H1 (cell line): ENCODE results near the gene CCDC116. TPM values are rescaled to one million over a fixed set of nuclear protein-coding genes. Genes with fewer than 3 reads are reported as not detected.

Experiments used
- CTCF ChIA-PET: fragments of 300-600 bp; sonication (Branson Sonifier 250); formaldehyde crosslinking; loops from one replicate; lab custom pipeline; 2021; ENCODE audit not compliant: partially characterized antibody; lab: Charles Lee
- POLR2A ChIA-PET: fragments of 300-600 bp; sonication (Branson Sonifier 250); formaldehyde crosslinking; loops from one replicate; lab custom pipeline; 2021; ENCODE audit warnings: inconsistent platforms; ENCODE audit not compliant: partially characterized antibody; lab: Charles Lee
- DNase-seq, 2 experiments: peaks; one replicate each; pipeline versions ENCODE4 v3.0.0 to v3.0.0-alpha.2; 2010 to 2022; ENCODE audit warnings: low spot score in 2 of 2, low read depth in 1 of 2, mixed read lengths in 1 of 2
- FAIRE-seq: peaks from 2 replicates; lab custom pipeline; 2011; peaks lifted over from hg19 to GRCh38; lab: Jason Lieb, UNC
- H2AFZ ChIP-seq: 2 replicates; pipeline ENCODE4 v1.8.1; 2012; ENCODE audit warnings: low read length, inconsistent platforms
- H2AK5ac ChIP-seq: 2 replicates; pipeline ENCODE4 v1.6.1; 2013; ENCODE audit warnings: low read depth, low read length
- H2BK120ac ChIP-seq: replicated peaks from 2 replicates; pipeline ENCODE3; 2013; ENCODE audit warnings: low read depth, low read length, inconsistent platforms
- H2BK12ac ChIP-seq: 2 replicates; pipeline ENCODE4 v1.6.1; 2013; ENCODE audit warnings: low read depth, low read length
- H2BK15ac ChIP-seq: 2 replicates; pipeline ENCODE4 v1.6.1; 2013; ENCODE audit warnings: low read length
- H2BK20ac ChIP-seq: 2 replicates; pipeline ENCODE4 v1.6.1; 2013; ENCODE audit warnings: low read length
- H2BK5ac ChIP-seq: 2 replicates; pipeline ENCODE4 v1.6.1; 2013; ENCODE audit warnings: low read depth, low read length
- H3K14ac ChIP-seq: 2 replicates; pipeline ENCODE4 v1.6.1; 2013; ENCODE audit warnings: inconsistent platforms; ENCODE audit not compliant: insufficient read length
- H3K18ac ChIP-seq: 2 replicates; pipeline ENCODE4 v1.6.1; 2013; ENCODE audit warnings: low read length; ENCODE audit errors: extremely low read depth
- H3K23ac ChIP-seq: 2 replicates; pipeline ENCODE4 v1.6.1; 2013; ENCODE audit warnings: inconsistent platforms; ENCODE audit not compliant: insufficient read length
- H3K23me2 ChIP-seq: 2 replicates; pipeline ENCODE4 v1.6.1; 2013; ENCODE audit warnings: low read depth, low read length
- H3K27ac ChIP-seq: 2 replicates; pipeline ENCODE4 v1.6.1; 2011; ENCODE audit warnings: low read depth, low read length, inconsistent platforms
- H3K27me3 ChIP-seq, 4 experiments: replicated peaks in 1 of 4; 1 replicate in 1 of 4; 2 replicates in 3 of 4; pipeline versions ENCODE4 v1.6.1 to v1.8.1; 2011 to 2013; ENCODE audit warnings: low read length in 3 of 4, mild to moderate bottlenecking in 3 of 4, inconsistent platforms in 2 of 4, mixed read lengths in 2 of 4, moderate library complexity in 1 of 4; ENCODE audit not compliant: control insufficient read depth in 3 of 4, insufficient read depth in 3 of 4; ENCODE audit errors: extremely low read depth in 1 of 4
- H3K36me3 ChIP-seq, 4 experiments: 2 replicates each; pipeline versions ENCODE4 v1.6.1 to v1.8.1; 2011 to 2013; ENCODE audit warnings: mild to moderate bottlenecking in 4 of 4, low read length in 3 of 4, moderate library complexity in 2 of 4, control low read depth in 1 of 4, inconsistent platforms in 1 of 4; ENCODE audit not compliant: insufficient read depth in 4 of 4, control insufficient read depth in 2 of 4
- H3K4ac ChIP-seq: replicated peaks from 2 replicates; pipeline ENCODE3; 2013; ENCODE audit warnings: low read length, low read depth, mixed read lengths, inconsistent platforms; ENCODE audit not compliant: insufficient read length
- H3K4me1 ChIP-seq, 4 experiments: replicated peaks in 1 of 4; 1 replicate in 1 of 4; 2 replicates in 3 of 4; pipeline versions ENCODE4 v1.6.1 to v1.8.1; 2011 to 2013; ENCODE audit warnings: low read length in 3 of 4, inconsistent platforms in 2 of 4, mixed read lengths in 1 of 4; ENCODE audit not compliant: insufficient read depth in 4 of 4, control insufficient read depth in 3 of 4
- H3K4me2 ChIP-seq, 2 experiments: 2 replicates each; pipeline versions ENCODE4 v1.6.1 to v1.8.1; 2011 to 2013; ENCODE audit warnings: low read depth in 2 of 2, low read length in 2 of 2, control low read depth in 1 of 2, inconsistent platforms in 1 of 2, mild to moderate bottlenecking in 1 of 2; ENCODE audit not compliant: insufficient read depth in 1 of 2
- H3K4me3 ChIP-seq, 4 experiments: fragments of 200-600, 300-600 bp in 1 of 4; sonication (generic), shearing (Covaris generic), sonication (Bioruptor Twin) in 1 of 4; 2 replicates each; pipeline versions ENCODE4 v1.5.1 to v1.8.1; 2011 to 2016; ENCODE audit warnings: low read length in 4 of 4, low read depth in 3 of 4, control low read depth in 2 of 4, inconsistent platforms in 2 of 4, mild to moderate bottlenecking in 2 of 4, mixed read lengths in 1 of 4, moderate library complexity in 1 of 4; ENCODE audit not compliant: insufficient read depth in 2 of 4; ENCODE audit errors: extremely low read depth in 1 of 4
- H3K56ac ChIP-seq: replicated peaks from 2 replicates; pipeline ENCODE3; 2013; ENCODE audit warnings: low read depth, mild to moderate bottlenecking, mixed read lengths, low read length, inconsistent platforms; ENCODE audit not compliant: insufficient read length
- H3K79me1 ChIP-seq: 2 replicates; pipeline ENCODE4 v1.6.1; 2013; ENCODE audit warnings: low read depth, low read length, control low read depth
- H3K79me2 ChIP-seq, 2 experiments: 2 replicates each; pipeline versions ENCODE4 v1.6.1 to v1.8.1; 2012 to 2013; ENCODE audit warnings: low read length in 2 of 2, mild to moderate bottlenecking in 2 of 2, inconsistent platforms in 1 of 2; ENCODE audit not compliant: insufficient read depth in 2 of 2, control insufficient read depth in 1 of 2
- H3K9ac ChIP-seq, 4 experiments: replicated peaks in 1 of 4; 1 replicate in 1 of 4; 2 replicates in 3 of 4; pipeline versions ENCODE4 v1.6.1 to v1.8.1; 2011 to 2013; ENCODE audit warnings: low read depth in 3 of 4, low read length in 3 of 4, control low read depth in 2 of 4, mild to moderate bottlenecking in 2 of 4, moderate library complexity in 2 of 4, inconsistent platforms in 1 of 4; ENCODE audit errors: extremely low read depth in 1 of 4
- H3K9me3 ChIP-seq, 2 experiments: 2 replicates each; pipeline versions ENCODE4 v1.6.1 to v1.8.1; 2012 to 2013; ENCODE audit warnings: mild to moderate bottlenecking in 2 of 2, moderate library complexity in 2 of 2, control low read depth in 1 of 2, inconsistent platforms in 1 of 2, low read depth in 1 of 2, low read length in 1 of 2, mixed read lengths in 1 of 2; ENCODE audit not compliant: insufficient read depth in 2 of 2
- H4K20me1 ChIP-seq, 2 experiments: replicated peaks in 1 of 2; 2 replicates each; pipeline versions ENCODE3 to v1.8.1; 2011 to 2013; ENCODE audit warnings: inconsistent platforms in 2 of 2, low read length in 2 of 2, mild to moderate bottlenecking in 1 of 2; ENCODE audit not compliant: insufficient read depth in 2 of 2, control insufficient read depth in 1 of 2
- H4K5ac ChIP-seq: 2 replicates; pipeline ENCODE4 v1.6.1; 2013; ENCODE audit warnings: low read length, low read depth, mixed read lengths, inconsistent platforms; ENCODE audit not compliant: insufficient read length
- H4K8ac ChIP-seq: 2 replicates; pipeline ENCODE4 v1.8.0; 2013; ENCODE audit warnings: mild to moderate bottlenecking, moderate library complexity, low read length, inconsistent platforms; ENCODE audit not compliant: insufficient read depth; ENCODE audit errors: extremely low read depth
- H4K91ac ChIP-seq: replicated peaks from 2 replicates; pipeline ENCODE3; 2013; ENCODE audit warnings: low read length, mixed read lengths, inconsistent platforms; ENCODE audit not compliant: insufficient read length
- CBX5 ChIP-seq: fragments of 300-800, 300-1000 bp; sonication (generic); IDR thresholded peaks from 2 replicates; pipeline ENCODE4 v1.7.1; 2016; ENCODE audit warnings: antibody characterized with exemption, low read length, low read depth
- EP300 ChIP-seq, 2 experiments: IDR thresholded peaks; 1 replicate in 1 of 2; 2 replicates in 1 of 2; pipeline ENCODE4 v1.6.1; 2011 to 2012; ENCODE audit warnings: low read depth in 2 of 2, low read length in 2 of 2, mild to moderate bottlenecking in 2 of 2, borderline replicate concordance in 1 of 2, inconsistent platforms in 1 of 2, moderate library complexity in 1 of 2
- GABPA ChIP-seq: IDR thresholded peaks from 2 replicates; pipeline ENCODE4 v1.6.1; 2011; ENCODE audit warnings: mild to moderate bottlenecking, low read length, moderate library complexity, borderline replicate concordance; ENCODE audit not compliant: insufficient read depth
- HDAC2 ChIP-seq, 2 experiments: fragments of 300-600 bp in 1 of 2; sonication (generic) in 1 of 2; IDR thresholded peaks; 2 replicates each; pipeline ENCODE4 v1.6.1; 2011 to 2012; ENCODE audit warnings: low read depth in 2 of 2, low read length in 2 of 2, mild to moderate bottlenecking in 2 of 2, moderate library complexity in 2 of 2, borderline replicate concordance in 1 of 2, inconsistent platforms in 1 of 2
- HDAC6 ChIP-seq: IDR thresholded peaks from one replicate; pipeline ENCODE4 v1.7.1; 2012; ENCODE audit warnings: low read depth, mild to moderate bottlenecking, inconsistent platforms, low read length, moderate library complexity
- JUN ChIP-seq: IDR thresholded peaks from 2 replicates; pipeline ENCODE4 v1.6.1; 2011; ENCODE audit warnings: low read depth, mild to moderate bottlenecking, improper control_type of control experiment, low read length
- NANOG ChIP-seq: IDR thresholded peaks from 2 replicates; pipeline ENCODE4 v1.6.1; 2011; ENCODE audit warnings: low read length, low read depth, mild to moderate bottlenecking, inconsistent platforms; ENCODE audit not compliant: insufficient read depth, poor library complexity, severe bottlenecking
- NRF1 ChIP-seq: IDR thresholded peaks from 2 replicates; pipeline ENCODE4 v1.6.1; 2011; ENCODE audit warnings: mild to moderate bottlenecking, low read depth, low read length, improper control_type of control experiment
- POLR2A ChIP-seq, 2 experiments: IDR thresholded peaks; 1 replicate in 1 of 2; 2 replicates in 1 of 2; pipeline ENCODE4 v1.6.1; 2011; ENCODE audit warnings: low read depth in 2 of 2, low read length in 2 of 2, mild to moderate bottlenecking in 2 of 2; ENCODE audit errors: control extremely low read depth in 1 of 2
- RBBP5 ChIP-seq: IDR thresholded peaks from 2 replicates; pipeline ENCODE4 v1.7.1; 2012; ENCODE audit warnings: low read depth, mild to moderate bottlenecking, inconsistent platforms, low read length, moderate library complexity, borderline replicate concordance
- RFX5 ChIP-seq: IDR thresholded peaks from 2 replicates; pipeline ENCODE4 v1.6.1; 2011; ENCODE audit warnings: low read depth, low read length, improper control_type of control experiment, borderline replicate concordance
- YY1 ChIP-seq: IDR thresholded peaks from 2 replicates; pipeline ENCODE4 v1.6.1; 2011; ENCODE audit warnings: low read depth, mild to moderate bottlenecking, low read length
- WGBS, 2 experiments: shearing (Covaris generic) in 1 of 2; methylation state at CpG; one replicate each; pipeline versions ENCODE4 v1.1.6 to v1.1.7; 2013 to 2015; ENCODE audit warnings: low lambda C conversion rate in 2 of 2, mixed read lengths in 2 of 2, inconsistent platforms in 1 of 2, low coverage in 1 of 2, missing lambda C conversion rate in 1 of 2; ENCODE audit not compliant: insufficient replicate concordance in 2 of 2, insufficient coverage in 1 of 2, insufficient read length in 1 of 2; ENCODE audit errors: extremely low coverage in 1 of 2, missing lambda C conversion rate in 1 of 2; 5-methylcytosine and 5-hydroxymethylcytosine counted together
- polyA plus RNA-seq, 7 experiments: library from polyadenylated mRNA; depleted of rRNA in 3 of 7; stranded (reverse) in 5 of 7; unstranded in 2 of 7; fragments of >200 nt in 5 of 7; fragments of 200-250 nt in 2 of 7; gene quantifications; 1 replicate in 5 of 7; 2 replicates in 1 of 7; 4 replicates in 1 of 7; pipeline versions ENCODE4 v1.2.1 to v1.2.3, GENCODE V29; 2011 to 2013; ENCODE audit warnings: missing spikeins in 2 of 7, mixed read lengths in 2 of 7
- total RNA-seq: library from RNA; stranded (reverse); fragmentation: NEBNext Ultra II Directional; extraction: Animal tissue kit (Norgen Biotek cat#: 25700); gene quantifications from 2 replicates; pipeline ENCODE4 v1.2.1, GENCODE V29; 2021
- TF ChIP-seq, protein P1 (sequence below): IDR thresholded peaks from 2 replicates; pipeline ENCODE4 v1.6.1; 2012; ENCODE audit warnings: inconsistent platforms

CCDC116 gene
- total and polyA plus RNA-seq, 2 of the 8 experiments (the other 6 are each of a cell fraction or from before 2014, with no cell fraction given), result 0.08 TPM; not detected in 1

DNA sequence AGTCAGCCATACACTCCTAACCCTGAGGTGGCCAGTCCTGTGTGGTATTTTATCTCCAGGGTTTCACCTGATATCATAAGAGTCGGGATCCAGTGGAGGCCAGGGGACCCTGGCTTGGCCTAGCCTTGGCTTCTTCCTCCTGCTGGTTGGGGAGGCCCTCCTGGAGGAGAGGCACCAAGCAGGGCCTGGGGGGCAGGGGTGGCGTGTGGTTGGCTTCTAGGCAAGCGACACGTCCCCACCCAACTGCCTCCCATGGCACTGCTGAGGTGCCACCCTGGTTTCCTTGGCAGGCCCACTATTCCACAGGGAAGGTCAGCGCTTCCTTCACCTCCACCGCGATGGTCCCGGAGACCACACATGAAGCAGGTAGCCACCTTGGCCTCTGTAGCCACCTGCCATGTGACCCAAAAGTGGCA, 53.6 kb downstream of the CCDC116 start:
- Histone ChIP-seq H4K8ac (no peak overlapping the region), H3K4me1 (no peaks in the 10 kb centered on the region), H2AFZ (no peak overlapping the region), H2BK20ac (no peak overlapping the region), H3K9ac (no peak overlapping the region), H3K56ac (no peak overlapping the region), H3K9me3 (no peaks in the 10 kb centered on the region), H2BK5ac (no peak overlapping the region), H4K91ac (no peak overlapping the region), H4K5ac (no peak overlapping the region), H3K18ac (no peak overlapping the region), H3K23me2 (0 out of 2 replicates have a peak, but pooled peaks cover 2% of the 10 kb centered on the region), H3K23ac (no peak overlapping the region), H3K4me3 (no peak overlapping the region), H3K14ac (no peak overlapping the region), H3K4ac (no peak overlapping the region), H2BK15ac (no peak overlapping the region), H3K27me3 (no peaks in the 10 kb centered on the region), H2BK120ac (no peak overlapping the region), H3K4me2 (no peak overlapping the region), H3K36me3 (peaks cover 0 to 5% (median under 1%) of the 10 kb centered on the region in 4 experiments; a peak in 5 of 8 replicates), H2AK5ac (no peak overlapping the region), H3K79me2 (no peaks in the 10 kb centered on the region), H3K79me1 (no peaks in the 10 kb centered on the region), H3K27ac (no peak overlapping the region), H2BK12ac (no peak overlapping the region), H4K20me1 (peaks cover 2 to 9% of the 10 kb centered on the region in 2 experiments)
- ChIA-PET CTCF (no interaction called here), POLR2A (interaction anchor here (2.7 kb wide), 1 partner anchor 14 kb away, joined by 11 read pairs; no protein-coding TSS in a partner anchor)
- FAIRE-seq (no peak), DNase-seq (no peak)
- WGBS, 2 experiments, result 93% methylated on average over 8 of the region's 8 CpGs; no CpG with 5 or more reads in 1 of the 2 experiments
- no peak for TF ChIP-seq HDAC2 (IDR thresholded peaks at IDR 0.05; ENCODE audit: borderline replicate concordance in 1 of 2, low read depth in 2 of 2, low read length in 2 of 2)
- no peak for TF ChIP-seq NANOG
- no peak for TF ChIP-seq GABPA
- no peak for TF ChIP-seq POLR2A (IDR thresholded peaks at IDR 0.05; ENCODE audit: control extremely low read depth in 1 of 2, low read depth in 2 of 2, low read length in 2 of 2)
- TF ChIP-seq, protein P1, sequence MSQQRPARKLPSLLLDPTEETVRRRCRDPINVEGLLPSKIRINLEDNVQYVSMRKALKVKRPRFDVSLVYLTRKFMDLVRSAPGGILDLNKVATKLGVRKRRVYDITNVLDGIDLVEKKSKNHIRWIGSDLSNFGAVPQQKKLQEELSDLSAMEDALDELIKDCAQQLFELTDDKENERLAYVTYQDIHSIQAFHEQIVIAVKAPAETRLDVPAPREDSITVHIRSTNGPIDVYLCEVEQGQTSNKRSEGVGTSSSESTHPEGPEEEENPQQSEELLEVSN, result no peak
- no peak for TF ChIP-seq JUN
- TF ChIP-seq RBBP5, result no peak
- no peak for TF ChIP-seq RFX5
- TF ChIP-seq EP300 (IDR thresholded peaks at IDR 0.05; ENCODE audit: borderline replicate concordance in 1 of 2, low read depth in 2 of 2, low read length in 2 of 2), result no peak
- no peak for TF ChIP-seq NRF1
- TF ChIP-seq HDAC6, result no peak
- no peak for TF ChIP-seq YY1
- TF ChIP-seq CBX5, result no peak
